Peyer's patch (tissue), 4 donors: ENCODE measurements around the gene RNF31.

ENCODE experiments used
- CTCF ChIP-seq, 6 experiments: fragments of 450-650 bp in 4 of 6; fragments of 200-600 bp in 2 of 6; sonication (generic) in 1 of 6; IDR thresholded peaks; one replicate each; pipeline ENCODE4 v1.5.1; 2017 to 2019; ENCODE audit warnings: antibody characterized with exemption in 6 of 6, mild to moderate bottlenecking in 3 of 6, moderate library complexity in 1 of 6
- POLR2A ChIP-seq, 2 donors: fragments of 450-650 bp; IDR thresholded peaks; one replicate each; pipeline ENCODE4 v1.5.1; 2017; ENCODE audit warnings: antibody characterized with exemption in 2 of 2, mild to moderate bottlenecking in 2 of 2, moderate library complexity in 2 of 2

DNA sequence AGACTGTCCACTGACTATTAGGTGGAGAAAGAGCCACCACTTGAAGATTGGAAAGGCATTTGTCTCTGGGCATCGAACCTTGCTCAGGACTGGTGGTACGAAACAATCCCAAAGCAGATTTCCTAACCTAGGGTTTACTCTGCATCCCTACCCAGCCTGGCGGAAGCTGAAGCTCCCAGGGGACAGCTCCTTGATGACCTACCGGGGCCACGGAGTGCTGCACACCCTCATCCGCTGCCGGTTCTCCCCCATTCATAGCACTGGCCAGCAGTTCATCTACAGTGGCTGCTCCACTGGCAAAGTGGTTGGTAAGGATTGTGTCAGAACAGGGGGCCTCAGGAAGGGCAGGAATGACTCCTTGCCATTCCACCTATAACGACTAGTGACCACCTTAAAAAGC lies 26.1 kb upstream of the RNF31 start:
- TF ChIP-seq POLR2A (IDR thresholded peaks at IDR 0.05) (no peak), CTCF (IDR thresholded peaks at IDR 0.05) (no peak)
